Measurements from ENCODE around the gene MGLL. TPM values are rescaled to one million over a fixed set of nuclear protein-coding genes. Genes with fewer than 3 reads are reported as not detected.
A peak's percentile ranks its signal among the peaks of the same experiment; 100 is the strongest.

Gene MGLL
- total RNA-seq, 2 experiments from 2014 or later: 19.2 to 21.6 TPM

DNA sequence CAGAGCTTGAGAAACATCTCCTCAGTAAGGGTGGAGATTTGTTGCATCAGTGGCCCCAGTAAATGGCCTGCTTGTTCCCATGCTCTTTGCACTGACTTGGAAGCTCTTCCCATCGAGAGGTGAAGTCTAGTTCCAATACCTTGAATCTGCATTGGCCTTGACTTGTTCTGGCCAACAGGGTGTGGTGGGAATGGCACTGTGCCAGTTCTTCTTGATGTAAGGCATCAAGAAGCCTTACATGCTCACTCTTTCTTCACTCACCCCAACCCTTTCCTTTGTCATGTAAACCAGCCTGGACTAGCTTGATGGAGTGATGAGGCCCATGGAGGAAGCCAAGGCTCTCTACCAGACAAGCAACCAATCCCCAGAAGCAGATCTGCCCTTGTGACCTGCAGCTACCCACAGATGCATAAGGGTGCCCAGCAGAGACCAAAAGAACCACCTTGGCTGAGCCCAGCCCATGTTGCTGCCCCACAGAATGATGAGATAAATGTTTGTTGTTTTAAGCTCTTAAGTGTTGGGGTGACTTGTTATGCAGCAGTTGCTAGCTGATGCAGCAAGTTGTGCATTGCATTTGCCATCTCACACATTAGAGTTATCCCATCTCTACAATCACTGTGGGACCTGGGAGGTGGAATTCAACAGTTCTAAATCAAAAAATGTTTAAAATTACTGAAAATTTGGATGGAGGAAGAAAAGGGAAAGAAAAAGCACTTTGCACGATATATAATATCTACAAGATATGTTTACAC lies 11.1 kb upstream of the MGLL start:
- POLR2A ChIA-PET: interaction anchor here (1.0 to 1.7 kb wide), 4 partner anchors 10 to 236 kb away, joined by 3 to 5 read pairs (median 4); partner anchors contain the start of gene MCM2

DNA sequence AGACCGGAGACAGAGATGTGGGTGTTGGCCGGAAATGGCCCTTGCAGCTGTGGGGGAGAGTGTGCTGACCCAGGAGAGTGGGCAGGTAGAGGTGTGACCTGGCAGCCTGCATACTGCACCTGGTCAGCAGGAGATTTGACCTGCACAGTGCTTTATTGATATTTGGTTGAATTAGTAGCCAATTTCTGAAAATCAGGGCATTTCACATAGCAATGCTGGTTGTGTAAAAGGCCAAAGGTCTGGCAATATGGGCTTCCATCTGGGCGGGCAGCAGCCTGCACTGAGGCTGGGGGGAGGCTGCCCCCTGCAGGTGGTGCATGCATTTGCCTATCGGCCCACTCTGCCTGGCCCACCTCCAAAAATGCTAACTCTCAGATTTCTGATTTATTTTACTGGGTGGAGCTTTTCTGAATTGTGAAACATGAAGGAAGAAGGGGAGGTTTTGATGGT lies 9.4 kb upstream of the MGLL start:
- H4K20me1 ChIP-seq (ENCODE audit: insufficient read depth, low read length): no peaks in the 10 kb centered on the region
- peaks cover 20% of the 10 kb centered on the region; the same call in 1 of the 2 replicates for H3K9me3 ChIP-seq (ENCODE audit: low read length)
- H3K9me2 ChIP-seq (ENCODE audit: insufficient read depth, low read length): no peaks in the 10 kb centered on the region
- POLR2A ChIA-PET: no interaction called here
- no peaks in the 10 kb centered on the region for H3K4me1 ChIP-seq (ENCODE audit: insufficient read depth, low read length, poor library complexity, severe bottlenecking)
- H3K27ac ChIP-seq (ENCODE audit: low read depth, low read length, poor library complexity, severe bottlenecking): no peak overlapping the region
- intact Hi-C loops (cut with micrococcal nuclease; ENCODE audit: unreplicated experiment): loop anchor here (1.0 to 2.0 kb wide), 2 partner anchors 141 to 179 kb away; no protein-coding TSS in a partner anchor
- no peaks in the 10 kb centered on the region for H3K79me2 ChIP-seq (ENCODE audit: insufficient read depth, low read depth, low read length)
- no peak for TF ChIP-seq EZH2phosphoT487 (IDR thresholded peaks at IDR 0.05; ENCODE audit: borderline replicate concordance, low read depth, low read length)
- TF ChIP-seq, protein P1, sequence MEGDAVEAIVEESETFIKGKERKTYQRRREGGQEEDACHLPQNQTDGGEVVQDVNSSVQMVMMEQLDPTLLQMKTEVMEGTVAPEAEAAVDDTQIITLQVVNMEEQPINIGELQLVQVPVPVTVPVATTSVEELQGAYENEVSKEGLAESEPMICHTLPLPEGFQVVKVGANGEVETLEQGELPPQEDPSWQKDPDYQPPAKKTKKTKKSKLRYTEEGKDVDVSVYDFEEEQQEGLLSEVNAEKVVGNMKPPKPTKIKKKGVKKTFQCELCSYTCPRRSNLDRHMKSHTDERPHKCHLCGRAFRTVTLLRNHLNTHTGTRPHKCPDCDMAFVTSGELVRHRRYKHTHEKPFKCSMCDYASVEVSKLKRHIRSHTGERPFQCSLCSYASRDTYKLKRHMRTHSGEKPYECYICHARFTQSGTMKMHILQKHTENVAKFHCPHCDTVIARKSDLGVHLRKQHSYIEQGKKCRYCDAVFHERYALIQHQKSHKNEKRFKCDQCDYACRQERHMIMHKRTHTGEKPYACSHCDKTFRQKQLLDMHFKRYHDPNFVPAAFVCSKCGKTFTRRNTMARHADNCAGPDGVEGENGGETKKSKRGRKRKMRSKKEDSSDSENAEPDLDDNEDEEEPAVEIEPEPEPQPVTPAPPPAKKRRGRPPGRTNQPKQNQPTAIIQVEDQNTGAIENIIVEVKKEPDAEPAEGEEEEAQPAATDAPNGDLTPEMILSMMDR (conservative IDR thresholded peaks at IDR 0.05; ENCODE audit: low read length): peak; percentile 92
- no peaks in the 10 kb centered on the region for H3K36me3 ChIP-seq (ENCODE audit: insufficient read depth, low read length)
- CTCF ChIA-PET (ENCODE audit: unreplicated experiment): no interaction called here
- H3K4me3 ChIP-seq (ENCODE audit: low read depth, low read length, poor library complexity, severe bottlenecking): no peak overlapping the region
- no peak overlapping the region for H2AFZ ChIP-seq (ENCODE audit: low read length)
- DNase-seq (ENCODE audit: low spot score): peak; percentile 65
- H3K4me2 ChIP-seq (ENCODE audit: low read length): no peak overlapping the region
- no TSS peak for BruUV-seq (replicated peaks)

More for the DNA sequence above, 11.1 kb upstream of the MGLL start:
- Histone ChIP-seq H2AFZ (ENCODE audit: low read length) (no peak overlapping the region), H3K27ac (ENCODE audit: low read depth, low read length, poor library complexity, severe bottlenecking) (no peak overlapping the region), H3K4me2 (ENCODE audit: low read length) (no peak overlapping the region), H3K36me3 (ENCODE audit: insufficient read depth, low read length) (no peaks in the 10 kb centered on the region), H4K20me1 (ENCODE audit: insufficient read depth, low read length) (no peaks in the 10 kb centered on the region), H3K9me3 (ENCODE audit: low read length) (peaks cover 18% of the 10 kb centered on the region; the same call in 1 of the 2 replicates), H3K79me2 (ENCODE audit: insufficient read depth, low read depth, low read length) (no peaks in the 10 kb centered on the region), H3K4me1 (ENCODE audit: insufficient read depth, low read length, poor library complexity, severe bottlenecking) (no peaks in the 10 kb centered on the region), H3K4me3 (ENCODE audit: low read depth, low read length, poor library complexity, severe bottlenecking) (no peak overlapping the region), H3K9me2 (ENCODE audit: insufficient read depth, low read length) (no peaks in the 10 kb centered on the region)
- TF ChIP-seq, protein P1 (conservative IDR thresholded peaks at IDR 0.05; ENCODE audit: low read length): no peak
- TF ChIP-seq EZH2phosphoT487 (IDR thresholded peaks at IDR 0.05; ENCODE audit: borderline replicate concordance, low read depth, low read length): no peak
- DNase-seq (ENCODE audit: low spot score): no peak
- intact Hi-C loops (cut with micrococcal nuclease; ENCODE audit: unreplicated experiment): no loop called here
- CTCF ChIA-PET (ENCODE audit: unreplicated experiment): no interaction called here
- no TSS peak for BruUV-seq (replicated peaks)

DNA sequence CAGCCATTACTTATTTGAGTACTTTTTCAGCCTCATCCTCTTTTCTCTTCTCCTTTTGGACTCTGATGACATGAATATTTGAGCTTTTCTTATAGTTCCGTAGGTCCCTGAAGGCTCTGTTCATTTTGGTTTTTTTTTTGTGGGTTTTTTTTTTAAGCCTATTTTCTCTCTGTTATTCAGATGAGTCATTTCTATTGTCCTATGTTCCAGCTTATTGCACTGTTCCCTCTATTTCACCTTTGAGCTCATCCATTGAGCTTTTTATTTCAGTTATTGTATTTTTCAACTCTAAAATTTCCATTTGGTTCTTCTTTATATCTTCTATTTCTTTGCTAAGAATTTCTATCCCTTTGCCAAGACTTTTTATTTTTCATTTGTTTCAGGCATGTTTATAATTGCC lies 7.2 kb upstream of the MGLL start:
- Histone ChIP-seq H3K9me2 (ENCODE audit: insufficient read depth, low read length) (no peaks in the 10 kb centered on the region), H3K4me3 (ENCODE audit: low read depth, low read length, poor library complexity, severe bottlenecking) (no peak overlapping the region), H4K20me1 (ENCODE audit: insufficient read depth, low read length) (no peaks in the 10 kb centered on the region), H3K4me2 (ENCODE audit: low read length) (no peak overlapping the region), H3K27ac (ENCODE audit: low read depth, low read length, poor library complexity, severe bottlenecking) (no peak overlapping the region), H2AFZ (ENCODE audit: low read length) (no peak overlapping the region), H3K79me2 (ENCODE audit: insufficient read depth, low read depth, low read length) (no peaks in the 10 kb centered on the region), H3K9me3 (ENCODE audit: low read length) (peaks cover 20% of the 10 kb centered on the region; the same call in 1 of the 2 replicates), H3K36me3 (ENCODE audit: insufficient read depth, low read length) (no peaks in the 10 kb centered on the region), H3K4me1 (ENCODE audit: insufficient read depth, low read length, poor library complexity, severe bottlenecking) (no peaks in the 10 kb centered on the region)
- no TSS peak for BruUV-seq (replicated peaks)
- POLR2A ChIA-PET: interaction anchor here (0.7 kb wide), 1 partner anchor 18 kb away, joined by 3 read pairs; no protein-coding TSS in a partner anchor
- no peak for TF ChIP-seq EZH2phosphoT487 (IDR thresholded peaks at IDR 0.05; ENCODE audit: borderline replicate concordance, low read depth, low read length)
- TF ChIP-seq, protein P1 (conservative IDR thresholded peaks at IDR 0.05; ENCODE audit: low read length): no peak
- peak; percentile 16 for DNase-seq (ENCODE audit: low spot score)
- CTCF ChIA-PET (ENCODE audit: unreplicated experiment): no interaction called here
- intact Hi-C loops (cut with micrococcal nuclease; ENCODE audit: unreplicated experiment): no loop called here

Measured in OCI-LY7 (cell line).